ENCODE data around the gene NEGR1.

The NEGR1 gene

GRCh38 chr1:72229893-72230292 is 52.4 kb downstream of the NEGR1 start:
- no peak for DNase-seq

- DNase-seq, result no peak
Observed at GRCh38 chr1:72227667-72228066, 54.7 kb downstream of the NEGR1 start.

- DNase-seq, result no peak
Observed at GRCh38 chr1:72224506-72224905, 57.8 kb downstream of the NEGR1 start.

- DNase-seq, result no peak
Observed at GRCh38 chr1:72221811-72222210, 60.5 kb downstream of the NEGR1 start.

GRCh38 chr1:72218141-72218739 is 64.1 kb downstream of the NEGR1 start:
- no peak for DNase-seq

- DNase-seq, result no peak
Observed at GRCh38 chr1:72207059-72207458, 75.3 kb downstream of the NEGR1 start.

GRCh38 chr1:72202761-72203160 is 79.6 kb downstream of the NEGR1 start:
- DNase-seq, result no peak

- DNase-seq, result no peak
Observed at GRCh38 chr1:72197786-72198185, 84.6 kb downstream of the NEGR1 start.

- no peak for DNase-seq
Observed at GRCh38 chr1:72186733-72187307, 95.5 kb downstream of the NEGR1 start.

GRCh38 chr1:72184099-72184701 is 98.1 kb downstream of the NEGR1 start:
- DNase-seq, result no peak

GRCh38 chr1:72182859-72183258 is 99.5 kb downstream of the NEGR1 start:
- no peak for DNase-seq

GRCh38 chr1:72178266-72178665 is 104.1 kb downstream of the NEGR1 start:
- no peak for DNase-seq

GRCh38 chr1:72177711-72178110 is 104.6 kb downstream of the NEGR1 start:
- DNase-seq, result no peak

- DNase-seq, result no peak
Observed at GRCh38 chr1:72170246-72170645, 112.1 kb downstream of the NEGR1 start.

- DNase-seq, result no peak
Observed at GRCh38 chr1:72166426-72166825, 115.9 kb downstream of the NEGR1 start.

- no peak for DNase-seq
Observed at GRCh38 chr1:72150508-72150907, 131.8 kb downstream of the NEGR1 start.

GRCh38 chr1:72141875-72142274 is 140.5 kb downstream of the NEGR1 start:
- no peak for DNase-seq

GRCh38 chr1:72140222-72140621 is 142.1 kb downstream of the NEGR1 start:
- DNase-seq, result no peak

GRCh38 chr1:72137656-72138055 is 144.7 kb downstream of the NEGR1 start:
- DNase-seq, result no peak

GRCh38 chr1:72129869-72130268 is 152.5 kb downstream of the NEGR1 start:
- DNase-seq, result no peak

- no peak for DNase-seq
Observed at GRCh38 chr1:72122099-72122880, 160.0 kb downstream of the NEGR1 start.

- no peak for DNase-seq
Observed at GRCh38 chr1:72119491-72119890, 162.8 kb downstream of the NEGR1 start.

- DNase-seq, result no peak
Observed at GRCh38 chr1:72117621-72118020, 164.7 kb downstream of the NEGR1 start.

- no peak for DNase-seq
Observed at GRCh38 chr1:72115290-72115689, 167.0 kb downstream of the NEGR1 start.
